Measurements from ENCODE around the gene OAS1.
"Not testable (repeated sequence)": the region's sequence is repeated elsewhere in the genome, so short reads cannot be mapped to it uniquely, and the experiment has no call there.

DNA sequence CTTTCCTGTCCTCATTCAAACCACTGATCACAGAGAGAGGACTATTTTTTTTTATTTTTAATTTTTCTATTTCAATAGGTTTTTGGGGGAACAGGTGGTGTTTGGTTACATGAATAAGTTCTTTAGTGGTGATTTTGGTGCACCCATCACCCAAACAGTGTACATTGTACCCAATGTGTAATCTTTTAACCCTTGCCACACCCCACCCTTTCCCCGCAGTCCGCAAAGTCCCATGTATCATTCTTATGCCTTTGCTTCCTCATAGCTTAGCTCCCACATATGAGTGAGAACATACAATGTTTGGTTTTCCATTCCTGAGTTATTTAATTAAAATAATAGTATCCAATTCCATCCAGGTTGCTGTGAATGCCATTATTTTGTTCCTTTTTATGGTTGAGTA is 7.1 kb downstream of the OAS1 start:
- TF ChIP-seq, protein P1, sequence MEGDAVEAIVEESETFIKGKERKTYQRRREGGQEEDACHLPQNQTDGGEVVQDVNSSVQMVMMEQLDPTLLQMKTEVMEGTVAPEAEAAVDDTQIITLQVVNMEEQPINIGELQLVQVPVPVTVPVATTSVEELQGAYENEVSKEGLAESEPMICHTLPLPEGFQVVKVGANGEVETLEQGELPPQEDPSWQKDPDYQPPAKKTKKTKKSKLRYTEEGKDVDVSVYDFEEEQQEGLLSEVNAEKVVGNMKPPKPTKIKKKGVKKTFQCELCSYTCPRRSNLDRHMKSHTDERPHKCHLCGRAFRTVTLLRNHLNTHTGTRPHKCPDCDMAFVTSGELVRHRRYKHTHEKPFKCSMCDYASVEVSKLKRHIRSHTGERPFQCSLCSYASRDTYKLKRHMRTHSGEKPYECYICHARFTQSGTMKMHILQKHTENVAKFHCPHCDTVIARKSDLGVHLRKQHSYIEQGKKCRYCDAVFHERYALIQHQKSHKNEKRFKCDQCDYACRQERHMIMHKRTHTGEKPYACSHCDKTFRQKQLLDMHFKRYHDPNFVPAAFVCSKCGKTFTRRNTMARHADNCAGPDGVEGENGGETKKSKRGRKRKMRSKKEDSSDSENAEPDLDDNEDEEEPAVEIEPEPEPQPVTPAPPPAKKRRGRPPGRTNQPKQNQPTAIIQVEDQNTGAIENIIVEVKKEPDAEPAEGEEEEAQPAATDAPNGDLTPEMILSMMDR (IDR thresholded peaks at IDR 0.05) = not testable (repeated sequence)
- TF ChIP-seq EZH2 (IDR thresholded peaks at IDR 0.05; ENCODE audit: borderline replicate concordance, insufficient read depth, low read depth, low read length, poor library complexity, severe bottlenecking) = not testable (repeated sequence)
